Dedifferentiated amniotic fluid mesenchymal stem cell (primary cell): ENCODE data around the gene PIP5KL1.

ENCODE experiments used
- DNase-seq: peaks from one replicate; pipeline ENCODE4 v3.0.0-alpha.2; 2016; ENCODE audit errors: extremely low spot score

PIP5KL1 gene

DNA sequence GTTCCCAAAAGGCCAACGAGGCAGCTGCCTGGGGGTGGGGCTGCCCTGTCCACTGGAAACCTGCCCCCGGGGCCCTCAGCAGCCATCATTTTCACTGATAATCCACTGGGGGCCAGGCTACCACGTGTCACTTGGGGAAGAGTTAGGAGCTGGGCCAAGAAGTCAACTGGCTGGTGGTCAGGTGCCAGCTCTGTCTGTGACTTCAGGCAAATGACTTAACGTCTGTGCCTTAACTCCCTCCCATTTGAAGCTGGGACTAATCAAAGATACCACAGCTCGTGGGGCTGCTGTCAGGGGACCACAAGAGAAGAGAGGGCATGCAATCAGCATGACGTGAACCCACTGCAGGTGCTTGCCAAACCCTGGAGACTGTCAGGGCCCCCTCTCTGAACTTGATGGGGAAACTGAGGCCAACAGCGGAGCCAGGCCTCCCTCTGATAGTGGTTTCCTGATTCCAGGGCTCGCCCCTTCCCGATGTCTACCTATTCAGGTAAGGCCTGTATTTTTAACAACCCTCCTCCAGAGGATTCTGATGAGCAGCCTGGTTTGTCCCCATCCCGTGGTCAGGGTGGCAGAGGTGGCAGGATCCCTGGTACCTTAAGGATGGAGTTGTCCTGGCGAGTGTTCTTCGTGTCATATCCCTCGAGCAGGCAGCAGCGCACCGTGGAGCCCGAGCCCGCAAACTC is 19.4 kb upstream of the PIP5KL1 start:
- no peak for DNase-seq

DNA sequence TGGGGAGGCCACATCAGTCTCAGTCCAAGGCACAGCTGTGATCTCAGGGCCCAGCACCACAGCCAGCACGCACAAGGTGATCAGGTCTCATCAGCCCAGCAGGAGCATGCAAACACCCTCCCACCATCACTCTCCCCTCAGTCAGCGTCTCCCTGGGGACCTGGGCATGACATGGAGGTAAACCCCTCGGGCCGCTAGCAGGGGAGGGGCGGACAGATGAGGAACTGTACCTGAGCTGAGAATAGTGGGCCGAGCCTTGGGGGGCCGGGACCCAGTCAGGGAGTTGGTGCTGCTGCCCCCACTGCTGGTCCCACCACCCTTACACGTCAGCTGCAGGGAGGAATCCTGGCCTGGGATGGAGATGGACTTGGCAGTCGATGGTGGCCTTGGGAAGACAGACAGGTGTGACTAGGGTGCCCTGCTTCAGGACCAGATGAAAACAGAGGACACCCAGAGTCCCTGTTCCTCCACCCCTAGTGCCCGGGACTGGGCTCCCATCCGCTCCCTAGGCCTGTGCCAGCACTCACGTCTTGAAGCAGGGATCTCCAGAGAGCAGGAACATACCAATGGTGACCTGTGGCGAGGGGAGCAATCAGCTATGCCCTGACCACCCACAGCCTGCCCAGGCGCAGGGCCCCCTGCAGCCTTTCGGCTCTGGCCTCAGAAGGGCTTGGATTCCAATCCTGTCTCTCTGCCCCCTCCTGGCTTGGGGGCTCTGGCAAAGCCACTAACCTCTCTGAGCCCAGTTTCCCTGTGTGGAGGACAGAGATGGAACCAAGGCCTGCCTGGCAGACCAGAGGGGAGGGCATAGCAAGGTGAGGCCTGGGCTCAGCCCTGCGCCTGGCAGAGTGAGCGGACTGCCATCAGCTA is 17.5 kb upstream of the PIP5KL1 start:
- no peak for DNase-seq

DNA sequence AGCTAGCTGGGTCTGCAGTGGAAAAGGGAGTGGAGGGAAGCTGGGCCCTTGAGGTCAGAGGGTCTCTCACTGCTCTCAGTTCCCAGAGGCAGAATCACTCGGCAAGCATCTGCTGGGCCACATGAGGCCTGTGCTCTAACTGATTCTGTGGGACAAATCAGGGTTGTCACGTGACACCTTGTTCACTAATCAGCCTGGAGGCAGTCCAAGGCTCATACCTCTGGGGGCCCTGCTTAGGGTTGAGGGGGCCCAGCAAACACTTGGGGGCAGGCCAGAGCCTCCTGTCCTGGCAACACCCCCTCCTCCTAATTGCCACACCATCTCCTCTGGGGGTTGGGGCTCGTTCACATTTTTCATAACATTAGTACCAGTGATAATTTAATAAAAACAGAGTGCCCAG is 16.2 kb upstream of the PIP5KL1 start:
- no peak for DNase-seq

DNA sequence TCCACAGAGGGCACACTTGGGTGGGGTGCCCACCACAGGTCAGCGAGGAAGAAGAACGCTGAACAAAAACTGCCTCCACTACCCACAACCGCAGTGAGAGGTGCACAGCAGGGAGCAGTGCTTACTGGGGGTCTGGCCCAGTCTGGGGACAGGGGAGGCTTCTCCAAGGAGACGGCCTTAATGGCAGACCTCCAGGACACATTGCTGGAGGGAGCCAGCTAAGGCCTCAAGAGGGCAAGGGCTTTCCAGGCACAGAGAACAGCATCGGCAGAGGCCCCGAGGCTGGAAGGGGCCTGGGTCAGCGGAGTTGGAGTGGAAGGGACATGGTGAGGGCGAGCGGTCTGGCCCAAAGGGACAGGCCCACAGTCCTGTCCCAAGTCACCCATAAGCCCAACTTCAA is 15.4 kb upstream of the PIP5KL1 start:
- no peak for DNase-seq

DNA sequence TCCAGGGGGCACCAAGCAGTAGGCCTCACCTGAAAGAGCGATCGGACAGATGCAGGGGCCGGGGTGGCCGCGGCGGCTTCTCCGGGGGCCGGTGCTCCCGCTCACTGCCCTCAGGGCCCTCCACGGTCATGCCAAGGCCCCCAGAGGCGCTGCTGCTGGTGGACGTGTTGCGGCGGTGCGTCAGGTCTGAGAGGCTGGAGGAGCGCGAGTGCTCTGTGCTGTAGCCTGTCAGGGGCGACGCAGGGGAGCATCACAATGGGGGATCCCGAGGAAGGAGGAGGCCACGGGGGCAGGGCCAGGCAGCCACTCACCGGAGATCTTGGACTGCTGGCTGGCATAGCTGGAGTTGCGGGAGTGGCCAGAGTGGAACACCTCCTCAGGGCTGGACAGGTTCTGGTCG is 14.8 kb upstream of the PIP5KL1 start:
- DNase-seq: no peak

DNA sequence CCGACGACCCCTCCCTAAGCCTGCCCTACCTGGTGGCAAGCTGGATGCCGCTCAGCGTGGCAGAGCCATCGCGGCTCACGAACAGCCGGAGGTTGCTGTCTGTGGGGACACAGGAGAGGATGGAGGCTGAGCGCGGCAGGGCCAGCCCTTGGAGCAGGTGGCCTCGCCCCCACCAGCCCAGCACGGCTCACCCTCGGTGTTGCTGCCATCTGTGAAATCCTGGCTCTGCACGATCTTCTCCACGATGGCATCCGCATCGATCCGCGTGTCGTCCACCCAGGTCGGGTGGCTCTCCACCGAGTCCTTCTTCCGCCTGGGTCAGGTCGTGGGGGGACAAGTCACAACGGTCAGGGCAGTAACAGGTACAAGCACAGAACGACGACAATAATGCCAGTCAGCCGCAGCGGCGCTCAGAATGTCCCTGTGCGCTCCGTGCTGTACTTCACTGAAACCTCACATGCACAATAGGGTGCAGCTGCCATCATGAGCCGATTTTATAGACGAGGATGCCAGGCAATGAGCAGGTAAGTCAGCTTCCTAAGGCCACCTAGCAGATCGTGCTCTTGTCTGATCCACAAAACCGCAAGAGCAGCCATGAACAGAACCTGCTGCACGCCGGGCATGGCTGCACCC is 14.1 kb upstream of the PIP5KL1 start:
- DNase-seq: no peak

DNA sequence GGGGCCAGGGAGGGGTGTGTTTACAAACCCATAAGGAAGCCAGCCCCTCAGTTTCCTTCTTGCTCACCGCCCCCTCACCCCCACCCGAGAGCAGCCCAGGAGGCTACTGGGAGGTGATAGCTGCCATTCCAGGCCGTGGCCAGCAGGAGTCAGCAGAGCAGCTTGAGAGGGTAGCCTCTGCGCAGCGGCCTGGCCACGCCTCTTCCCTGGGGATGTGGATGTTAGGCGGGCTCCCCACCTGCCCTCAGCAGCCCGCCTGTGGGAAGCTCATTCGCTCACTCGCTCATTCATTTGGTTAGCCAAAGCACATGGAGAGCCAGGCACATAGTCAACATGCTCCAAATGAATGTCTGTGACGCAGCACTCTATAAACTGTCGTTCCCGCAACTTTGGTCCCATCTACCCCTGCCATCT is 13.2 kb upstream of the PIP5KL1 start:
- peak; percentile 32 for DNase-seq

DNA sequence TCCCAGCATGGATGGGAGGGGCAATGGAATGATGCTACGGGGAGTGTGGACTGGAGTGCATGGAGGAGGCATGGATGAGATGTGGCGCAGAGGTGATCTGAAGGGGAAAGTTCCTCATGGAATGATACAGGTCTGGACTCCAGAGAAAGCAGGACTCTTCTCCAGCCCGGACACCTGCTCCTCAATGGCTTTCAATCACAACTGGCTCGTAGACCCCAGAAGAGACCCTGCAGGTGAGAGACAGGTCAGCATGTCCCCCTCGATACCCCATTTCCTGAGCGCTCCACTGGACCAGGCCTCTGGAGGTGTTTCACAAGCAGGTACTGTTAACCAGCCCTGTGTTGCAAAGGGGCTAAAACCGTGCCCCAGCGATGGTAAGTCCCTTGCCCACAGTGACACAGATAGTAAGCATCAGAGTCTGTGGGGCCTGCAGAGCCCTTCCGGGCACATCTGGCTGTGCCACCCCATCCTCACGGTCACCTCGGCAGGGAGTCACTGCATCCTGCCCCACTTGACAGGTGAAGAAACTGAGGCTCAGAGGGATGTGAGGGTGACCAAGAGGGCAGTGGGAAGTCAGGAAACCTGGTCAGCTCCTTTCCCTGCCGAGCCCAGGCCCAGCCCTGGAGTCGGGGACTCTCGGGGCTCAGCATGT is 12.6 kb upstream of the PIP5KL1 start:
- no peak for DNase-seq

DNA sequence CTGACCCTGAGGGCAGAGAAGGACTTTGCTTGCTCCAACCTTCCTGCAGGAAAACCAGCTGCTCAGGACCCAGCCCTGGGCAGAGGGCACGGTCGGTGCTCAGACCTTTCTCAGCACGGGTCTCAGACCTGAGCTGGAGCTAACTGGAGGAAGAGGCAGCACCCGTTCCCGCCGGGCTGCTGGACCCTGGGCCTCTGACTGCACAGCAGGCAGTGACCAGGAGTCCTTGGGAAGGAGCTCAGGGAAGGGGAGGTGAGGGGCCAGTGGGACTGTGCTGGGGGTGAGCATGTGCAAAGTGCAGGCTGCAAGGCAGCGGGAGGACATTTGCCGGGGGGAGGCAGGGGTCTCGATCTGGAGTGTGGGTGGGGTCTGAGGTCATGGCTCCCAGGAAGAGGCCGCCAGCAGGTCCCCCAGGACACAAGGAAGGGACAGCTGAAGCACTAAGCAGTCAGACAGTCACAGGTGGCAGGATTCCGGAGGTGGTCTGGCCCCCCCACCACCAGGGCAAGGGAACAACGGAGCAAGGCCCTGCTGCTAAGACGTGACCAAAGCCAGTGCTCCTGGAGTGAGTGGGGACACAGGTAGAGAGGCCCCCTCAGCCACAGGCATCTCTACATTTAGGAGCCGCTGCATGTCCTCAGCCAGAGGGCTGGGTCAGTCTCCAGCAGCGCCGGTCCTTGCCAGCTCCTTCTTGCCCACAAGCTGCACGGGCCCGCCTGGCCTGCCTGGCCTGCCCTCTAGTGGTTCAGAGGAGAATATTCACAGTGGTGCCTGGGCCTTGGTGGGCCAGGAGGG is 11.8 kb upstream of the PIP5KL1 start:
- DNase-seq: peak; percentile 20

DNA sequence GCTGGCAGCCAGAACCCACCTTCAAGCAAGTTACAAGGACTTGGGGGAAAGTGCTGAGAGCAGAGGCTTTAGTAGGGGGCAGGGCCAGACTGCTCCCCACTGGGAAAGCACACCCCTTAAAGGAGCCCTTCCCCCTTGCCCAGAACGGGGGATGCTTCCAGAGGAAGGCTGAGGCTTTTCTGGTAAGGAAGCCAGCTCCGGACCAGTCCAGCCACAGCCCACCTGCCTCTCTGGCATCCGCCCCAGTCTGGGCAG is 11.3 kb upstream of the PIP5KL1 start:
- DNase-seq: no peak

DNA sequence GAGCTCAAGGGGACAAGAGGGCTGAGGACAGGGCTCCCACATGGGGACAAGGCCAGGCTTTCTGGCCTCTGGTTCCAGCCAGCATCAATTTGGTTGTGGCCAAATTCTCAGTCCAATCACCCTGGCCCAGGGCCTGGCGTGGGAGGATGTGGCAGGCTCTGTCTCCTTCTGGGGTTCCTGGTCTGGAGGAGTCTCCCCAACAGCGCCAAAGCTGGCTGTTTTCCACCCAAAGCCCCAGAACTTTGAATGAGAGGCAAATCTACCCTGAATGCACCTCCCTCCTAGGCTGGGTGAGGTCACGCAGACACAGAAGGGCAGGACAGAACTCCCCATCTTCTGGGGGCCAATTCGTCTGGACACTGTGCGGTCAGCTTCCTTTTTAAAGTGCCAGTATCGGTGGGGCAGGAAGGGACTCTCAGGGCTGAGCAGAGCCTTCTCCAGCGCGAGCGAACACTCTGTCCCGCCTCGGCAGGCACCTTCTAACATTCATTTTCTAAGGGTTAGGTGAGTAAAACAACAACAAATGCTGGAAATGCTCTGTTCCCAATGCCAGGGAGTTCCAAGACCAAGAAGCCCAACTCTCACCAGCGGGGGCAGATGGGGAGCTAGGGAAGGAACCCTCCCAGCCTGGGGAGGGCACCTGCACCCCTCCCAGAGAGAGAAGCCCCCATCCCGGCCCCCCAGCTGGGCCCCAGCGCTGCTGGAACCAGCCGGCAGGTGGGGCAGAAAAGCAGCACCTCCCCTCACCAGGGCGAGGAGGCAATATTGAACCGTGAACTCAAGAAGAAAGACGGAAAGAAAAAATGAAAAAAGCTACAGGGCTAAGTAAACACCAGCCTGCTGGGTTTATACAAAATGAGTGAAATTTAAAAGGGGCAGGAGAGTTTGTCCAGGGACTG is 10.7 kb upstream of the PIP5KL1 start:
- no peak for DNase-seq

DNA sequence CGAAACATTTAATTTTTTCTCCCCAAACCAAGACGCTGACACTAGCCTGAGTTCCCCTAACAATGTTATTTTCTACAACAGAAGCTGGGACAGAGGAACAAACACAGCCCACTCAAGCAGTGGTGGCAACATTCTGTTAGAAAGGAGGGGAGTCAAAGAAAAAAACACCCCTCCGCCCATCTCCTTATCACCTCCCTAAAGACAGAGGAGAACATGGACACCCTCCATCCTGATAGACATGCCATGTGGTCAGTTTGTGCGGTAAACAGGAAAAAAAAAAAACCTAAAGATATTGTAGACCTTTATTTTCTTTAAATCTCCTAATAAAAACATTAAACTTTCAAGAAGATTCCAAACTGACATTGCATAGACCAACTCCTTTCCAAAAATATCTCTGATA is 10.0 kb upstream of the PIP5KL1 start:
- DNase-seq: no peak

DNA sequence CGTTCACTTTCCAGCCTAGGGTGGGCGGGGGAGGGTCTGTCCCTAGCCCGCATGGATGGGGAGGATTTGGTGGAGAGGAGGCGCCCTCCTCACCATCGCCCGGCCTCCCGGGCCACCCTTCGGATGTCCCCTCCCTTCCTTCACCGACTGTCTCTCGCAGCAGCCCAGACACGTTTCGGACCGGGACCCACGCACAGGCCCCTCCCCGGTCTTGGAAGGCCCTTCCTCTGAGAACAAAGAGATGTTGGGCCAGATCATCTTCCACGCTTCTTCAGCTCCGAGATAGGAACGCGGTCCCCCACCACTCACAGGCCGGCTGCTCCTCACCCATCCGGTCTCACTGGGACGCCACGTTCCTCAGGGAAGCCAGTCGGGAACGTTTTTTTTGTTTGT is 7.7 kb upstream of the PIP5KL1 start:
- no peak for DNase-seq

DNA sequence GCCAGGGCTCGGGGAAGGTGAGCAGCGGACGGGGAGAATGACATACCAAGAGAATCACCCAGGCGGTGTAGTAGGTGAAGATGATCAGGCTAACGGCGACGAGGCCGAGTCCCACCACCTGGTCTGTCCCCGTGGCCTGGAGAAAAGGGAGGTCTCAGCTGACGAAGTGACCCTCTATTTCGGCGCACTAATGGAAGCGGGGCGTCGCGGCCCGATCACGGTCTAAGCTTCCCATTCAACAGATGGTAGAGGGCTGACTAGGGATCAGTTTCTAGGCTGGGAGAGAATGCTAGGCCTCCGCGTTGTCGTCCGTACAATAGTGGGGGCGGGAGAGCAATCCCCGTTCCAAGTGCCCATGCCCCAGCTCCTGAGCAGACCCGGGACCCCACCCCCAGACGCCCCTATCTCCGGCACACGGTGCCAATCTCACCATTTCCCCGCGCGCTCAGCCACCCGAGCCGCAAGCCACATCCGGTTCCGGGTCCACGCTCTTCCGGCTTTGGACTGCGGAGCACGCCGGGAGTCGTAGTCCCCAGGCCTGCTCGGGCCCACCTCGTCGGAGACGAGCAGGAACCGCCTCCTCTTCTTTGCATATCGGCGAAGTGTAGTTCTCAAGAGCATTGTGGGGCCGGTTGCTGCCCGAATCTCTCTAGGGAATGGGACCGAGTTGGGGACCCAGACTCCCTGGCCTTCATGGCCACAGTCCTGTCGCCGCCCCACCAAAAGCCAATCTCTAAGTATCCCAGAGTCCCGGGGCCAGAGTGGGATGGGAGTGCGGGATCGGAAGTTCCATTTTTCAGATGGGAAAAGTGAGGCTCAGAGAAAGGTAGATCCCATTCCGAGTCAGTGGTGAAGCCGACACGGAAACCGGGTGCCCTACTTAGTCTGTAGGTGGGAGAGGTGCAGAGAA is 7.1 kb upstream of the PIP5KL1 start, which contains the start of gene DPM2:
TSS of gene DPM2 (minus strand) at position 467 of the 910 bp plus-strand sequence. CDS start at position 433, 34 bp downstream.
- DNase-seq: peak; percentile 67

DNA sequence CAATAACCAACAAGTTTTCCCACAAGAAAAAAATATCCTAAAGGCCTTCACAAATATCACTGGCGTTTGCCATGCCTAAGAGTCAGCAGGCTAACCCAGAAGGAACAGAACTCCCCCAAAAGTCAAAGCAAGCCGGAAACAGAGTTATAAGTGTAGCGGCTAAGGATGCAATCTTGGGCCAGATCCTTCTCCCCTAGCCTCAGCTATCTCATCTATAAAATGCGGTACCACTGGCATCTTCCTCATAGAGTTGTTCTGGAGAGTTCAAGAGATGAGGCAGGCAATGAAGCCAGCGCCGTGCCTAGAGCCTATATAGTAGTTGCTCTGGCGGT is 6.4 kb upstream of the PIP5KL1 start:
- DNase-seq: no peak

DNA sequence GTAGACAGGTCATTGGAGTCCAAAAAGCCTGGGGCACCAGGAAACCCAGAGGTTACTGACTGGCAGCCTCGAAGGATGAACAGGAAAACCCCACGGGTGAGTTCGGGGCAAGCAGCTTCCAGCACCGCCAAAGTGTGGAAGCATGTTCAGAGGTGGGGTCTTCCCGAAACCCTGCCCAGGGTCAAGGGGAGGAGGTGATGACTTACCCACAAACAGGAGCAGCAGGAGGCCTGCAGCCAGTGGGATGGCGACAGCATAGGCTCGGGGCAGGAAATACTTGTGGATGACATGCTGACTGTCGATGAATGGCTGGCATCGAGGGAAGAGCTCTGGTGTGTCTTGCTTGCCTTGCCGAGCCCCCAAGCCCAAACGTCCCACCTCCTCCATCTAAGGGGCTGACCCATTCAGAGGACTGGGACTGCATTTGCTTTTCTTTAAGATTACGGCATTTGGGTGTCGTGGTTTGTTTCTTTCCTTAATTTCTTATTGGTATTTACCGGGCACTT is 5.8 kb upstream of the PIP5KL1 start:
- no peak for DNase-seq

DNA sequence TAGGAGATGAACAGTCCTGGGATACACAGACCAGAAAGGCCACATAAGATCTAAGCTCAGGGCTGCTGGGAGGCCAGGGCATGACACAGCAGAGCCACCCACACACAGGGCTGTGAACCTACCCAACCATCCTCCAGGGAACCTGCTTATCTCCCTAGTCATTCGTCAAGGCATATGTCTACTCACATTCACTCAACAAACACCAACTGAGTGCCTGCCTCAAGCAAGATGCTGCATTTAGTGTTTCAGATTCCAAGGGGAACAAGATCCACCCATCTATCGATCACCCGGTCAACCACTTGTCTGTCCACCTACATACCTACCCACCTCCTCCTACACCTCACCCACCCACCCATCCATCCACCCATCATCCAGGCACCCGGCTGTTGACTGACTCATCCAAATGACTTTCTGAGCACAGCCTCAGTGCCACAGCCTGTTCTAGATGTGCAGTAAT is 5.2 kb upstream of the PIP5KL1 start:
- DNase-seq: no peak

DNA sequence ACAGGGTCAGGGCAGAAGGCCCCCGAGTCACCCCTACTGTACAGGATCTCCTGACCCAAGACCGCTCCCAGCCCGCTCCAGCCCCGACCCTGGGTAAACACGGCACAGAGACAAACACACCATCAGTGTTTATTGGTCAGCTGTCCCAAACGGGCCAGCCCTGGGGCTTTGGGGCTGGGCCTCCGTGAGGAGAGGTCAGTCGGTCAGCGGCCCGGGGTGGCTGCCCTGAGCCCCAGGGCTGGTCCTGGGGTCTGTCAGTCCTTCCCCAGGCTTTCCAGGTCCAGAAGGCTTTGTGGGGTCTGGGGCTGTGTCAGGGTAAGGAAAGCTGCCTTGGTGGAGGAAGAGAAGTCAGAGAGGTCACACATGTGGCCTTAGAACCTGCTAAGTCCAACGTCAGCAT is 4.4 kb upstream of the PIP5KL1 start:
- no peak for DNase-seq

DNA sequence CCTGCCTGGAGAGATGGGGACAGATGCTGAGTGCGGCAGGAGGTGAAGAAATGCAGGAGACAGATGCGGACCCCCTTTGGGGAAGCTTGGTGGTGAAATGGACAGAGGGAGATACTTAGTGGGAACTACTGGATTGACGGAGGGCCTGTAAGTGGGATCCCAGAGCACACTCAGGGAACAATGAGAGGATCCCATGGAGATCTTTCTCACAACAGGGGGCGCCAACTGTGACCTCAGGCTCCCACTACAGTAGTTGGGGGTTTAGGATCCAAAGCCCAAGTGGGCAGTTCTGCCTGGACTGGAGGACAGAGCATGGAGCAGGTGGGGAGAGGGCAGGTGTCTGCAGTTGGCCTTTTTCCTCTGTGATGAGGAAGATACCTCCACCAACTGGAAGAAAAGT is 3.7 kb upstream of the PIP5KL1 start:
- DNase-seq: no peak
